HEK293 (cell line): ENCODE data around the gene PLSCR3.

Source experiments
- GLI2 ChIP-seq: fragments of 450-650 bp; formaldehyde crosslinking; IDR thresholded peaks from 2 replicates; pipeline ENCODE4; 2017; ENCODE audit warnings: missing biosample characterization, missing genetic modification characterization, low read depth, borderline replicate concordance
- GLI4 ChIP-seq: fragments of 450-650 bp; formaldehyde crosslinking; IDR thresholded peaks from 2 replicates; pipeline ENCODE4 v1.5.1; 2016; ENCODE audit warnings: missing biosample characterization, missing genetic modification characterization
- GLIS1 ChIP-seq: fragments of 450-650 bp; formaldehyde crosslinking; IDR thresholded peaks from 2 replicates; pipeline ENCODE4 v1.5.1; 2016; ENCODE audit warnings: missing biosample characterization, missing genetic modification characterization
- HOXC10 ChIP-seq: sonication (generic); formaldehyde crosslinking; IDR thresholded peaks from 2 replicates; pipeline ENCODE4 v1.8.1; 2023; ENCODE audit warnings: mild to moderate bottlenecking, missing genetic modification reagents
- KLF10 ChIP-seq: fragments of 450-650 bp; IDR thresholded peaks from 2 replicates; pipeline ENCODE4 v1.5.1; 2018; ENCODE audit warnings: missing biosample characterization, mild to moderate bottlenecking, missing genetic modification characterization
- KLF8 ChIP-seq: fragments of 450-650 bp; formaldehyde crosslinking; IDR thresholded peaks from 2 replicates; pipeline ENCODE4 v1.5.1; 2016; ENCODE audit warnings: missing biosample characterization, missing genetic modification characterization
- PRDM4 ChIP-seq: fragments of 450-650 bp; formaldehyde crosslinking; IDR thresholded peaks from 2 replicates; pipeline ENCODE4 v1.5.1; 2017; ENCODE audit warnings: missing biosample characterization, missing genetic modification characterization
- REPIN1 ChIP-seq: fragments of 450-650 bp; formaldehyde crosslinking; IDR thresholded peaks from 2 replicates; pipeline ENCODE4 v1.5.1; 2017; ENCODE audit warnings: missing biosample characterization, missing genetic modification characterization, low read depth
- SETDB1 ChIP-seq: IDR thresholded peaks from one replicate; pipeline ENCODE4 v1.6.1; 2017; ENCODE audit warnings: mild to moderate bottlenecking, low read length, moderate library complexity, mixed read lengths; ENCODE audit not compliant: insufficient read length
- SP2 ChIP-seq: fragments of 450-650 bp; formaldehyde crosslinking; IDR thresholded peaks from 2 replicates; pipeline ENCODE4 v1.5.1; 2016; ENCODE audit warnings: missing biosample characterization, missing genetic modification characterization
- ZBTB10 ChIP-seq: fragments of 450-650 bp; formaldehyde crosslinking; IDR thresholded peaks from 2 replicates; pipeline ENCODE4 v1.5.1; 2016; ENCODE audit warnings: missing biosample characterization, missing genetic modification characterization
- ZBTB44 ChIP-seq: fragments of 450-650 bp; IDR thresholded peaks from 2 replicates; pipeline ENCODE4 v1.5.1; 2018; ENCODE audit warnings: missing biosample characterization, mild to moderate bottlenecking, missing genetic modification characterization
- ZBTB48 ChIP-seq: fragments of 450-650 bp; formaldehyde crosslinking; IDR thresholded peaks from 2 replicates; pipeline ENCODE4 v1.5.1; 2016; ENCODE audit warnings: missing biosample characterization, missing genetic modification characterization
- ZFP3 ChIP-seq: fragments of 450-650 bp; formaldehyde crosslinking; IDR thresholded peaks from 2 replicates; pipeline ENCODE4 v1.5.1; 2016; ENCODE audit warnings: low read depth, missing biosample characterization, missing genetic modification characterization
- ZNF174 ChIP-seq: fragments of 450-650 bp; formaldehyde crosslinking; IDR thresholded peaks from 2 replicates; pipeline ENCODE4 v1.5.0; 2017; ENCODE audit warnings: missing biosample characterization, mild to moderate bottlenecking, missing genetic modification characterization
- ZNF175 ChIP-seq: fragments of 450-650 bp; formaldehyde crosslinking; IDR thresholded peaks from 2 replicates; pipeline ENCODE4 v1.5.1; 2016; ENCODE audit warnings: missing biosample characterization, missing genetic modification characterization
- ZNF19 ChIP-seq: fragments of 450-650 bp; formaldehyde crosslinking; IDR thresholded peaks from 2 replicates; pipeline ENCODE4; 2016; ENCODE audit warnings: missing biosample characterization, missing genetic modification characterization, low read depth
- ZNF302 ChIP-seq: fragments of 450-650 bp; formaldehyde crosslinking; IDR thresholded peaks from 2 replicates; pipeline ENCODE4 v1.5.1; 2016; ENCODE audit warnings: missing biosample characterization, missing genetic modification characterization, low read depth
- ZNF350 ChIP-seq: fragments of 450-650 bp; formaldehyde crosslinking; IDR thresholded peaks from 2 replicates; pipeline ENCODE4 v1.5.0; 2017; ENCODE audit warnings: missing biosample characterization, mild to moderate bottlenecking, missing genetic modification characterization
- ZNF362 ChIP-seq: fragments of 450-650 bp; formaldehyde crosslinking; IDR thresholded peaks from 2 replicates; pipeline ENCODE4 v1.5.1; 2016; ENCODE audit warnings: missing biosample characterization, missing genetic modification characterization
- ZNF423 ChIP-seq: fragments of 450-650 bp; formaldehyde crosslinking; IDR thresholded peaks from 2 replicates; pipeline ENCODE4 v1.5.1; 2016; ENCODE audit warnings: missing biosample characterization, missing genetic modification characterization
- ZNF513 ChIP-seq: fragments of 450-650 bp; IDR thresholded peaks from 2 replicates; pipeline ENCODE4 v1.5.1; 2018; ENCODE audit warnings: missing biosample characterization, missing genetic modification characterization
- ZNF529 ChIP-seq: fragments of 450-650 bp; formaldehyde crosslinking; IDR thresholded peaks from 2 replicates; pipeline ENCODE4 v1.5.1; 2017; ENCODE audit warnings: missing genetic modification characterization, missing biosample characterization; ENCODE audit not compliant: insufficient replicate concordance
- ZNF555 ChIP-seq: fragments of 450-650 bp; formaldehyde crosslinking; conservative IDR thresholded peaks from 2 replicates; pipeline ENCODE4 v1.5.1; 2017; ENCODE audit warnings: missing biosample characterization, mild to moderate bottlenecking, missing genetic modification characterization, inconsistent platforms
- ZNF558 ChIP-seq: fragments of 450-650 bp; formaldehyde crosslinking; IDR thresholded peaks from 2 replicates; pipeline ENCODE4 v1.5.1; 2016; ENCODE audit warnings: missing biosample characterization, missing genetic modification characterization
- ZNF580 ChIP-seq: fragments of 450-650 bp; formaldehyde crosslinking; IDR thresholded peaks from 2 replicates; pipeline ENCODE4 v1.5.1; 2016; ENCODE audit warnings: missing biosample characterization, missing genetic modification characterization
- ZNF585B ChIP-seq: fragments of 450-650 bp; formaldehyde crosslinking; IDR thresholded peaks from 2 replicates; pipeline ENCODE4 v1.5.1; 2016; ENCODE audit warnings: missing biosample characterization, missing genetic modification characterization
- ZNF624 ChIP-seq: fragments of 450-650 bp; formaldehyde crosslinking; IDR thresholded peaks from 2 replicates; pipeline ENCODE4 v1.5.1; 2017; ENCODE audit warnings: missing biosample characterization, missing genetic modification characterization
- ZNF670 ChIP-seq: fragments of 450-650 bp; formaldehyde crosslinking; IDR thresholded peaks from 2 replicates; pipeline ENCODE4 v1.5.1; 2016; ENCODE audit warnings: missing biosample characterization, missing genetic modification characterization, low read depth
- ZNF707 ChIP-seq: fragments of 450-650 bp; formaldehyde crosslinking; IDR thresholded peaks from 2 replicates; pipeline ENCODE4 v1.5.1; 2016; ENCODE audit warnings: missing biosample characterization, missing genetic modification characterization
- ZNF776 ChIP-seq: fragments of 450-650 bp; formaldehyde crosslinking; IDR thresholded peaks from 2 replicates; pipeline ENCODE4 v1.5.0; 2017; ENCODE audit warnings: missing biosample characterization, missing genetic modification characterization, borderline replicate concordance
- ZNF792 ChIP-seq: fragments of 450-650 bp; formaldehyde crosslinking; IDR thresholded peaks from 2 replicates; pipeline ENCODE4 v1.5.1; 2016; ENCODE audit warnings: missing biosample characterization, missing genetic modification characterization

PLSCR3 gene

GRCh38 chr17:7356072-7356549 lies 38.2 kb downstream of the PLSCR3 start (continued):
- TF ChIP-seq ZNF513 (no peak), ZNF624 (tag by site-specific recombination) (no peak), ZNF175 (tag by site-specific recombination) (no peak), ZNF555 (tag by site-specific recombination) (no peak), ZBTB10 (tag by site-specific recombination) (peak; percentile 81), GLIS1 (tag by site-specific recombination) (peak; percentile 73), ZBTB48 (peak; percentile 89), REPIN1 (tag by site-specific recombination) (no peak), GLI2 (tag by site-specific recombination) (no peak), ZNF558 (no peak), ZNF776 (tag by site-specific recombination) (no peak), ZNF585B (tag by site-specific recombination) (no peak), KLF10 (tag by site-specific recombination) (0 out of 2 replicates have a peak, but pooled peaks have one; percentile 17), GLI4 (tag by site-specific recombination) (no peak), KLF8 (tag by site-specific recombination) (peak; percentile 82), ZNF670 (no peak), ZNF580 (tag by site-specific recombination) (0 out of 2 replicates have a peak, but pooled peaks have one; percentile 21), ZFP3 (tag by site-specific recombination) (no peak), HOXC10 (CRISPR knock-in tag) (no peak), ZNF302 (tag by site-specific recombination) (no peak), PRDM4 (tag by site-specific recombination) (no peak), ZNF707 (tag by site-specific recombination) (no peak), ZNF792 (no peak), SP2 (peak; percentile 30; the same call in 1 of the 2 replicates), ZNF174 (tag by site-specific recombination) (no peak), ZNF423 (no peak), ZNF362 (tag by site-specific recombination) (no peak), ZNF350 (no peak), SETDB1 (no peak), ZNF529 (no peak), ZNF19 (tag by site-specific recombination) (no peak), ZBTB44 (tag by site-specific recombination) (no peak; the same call in 1 of the 2 replicates)
